Measurements from ENCODE around the gene CRYBA1.

Gene CRYBA1

DNA sequence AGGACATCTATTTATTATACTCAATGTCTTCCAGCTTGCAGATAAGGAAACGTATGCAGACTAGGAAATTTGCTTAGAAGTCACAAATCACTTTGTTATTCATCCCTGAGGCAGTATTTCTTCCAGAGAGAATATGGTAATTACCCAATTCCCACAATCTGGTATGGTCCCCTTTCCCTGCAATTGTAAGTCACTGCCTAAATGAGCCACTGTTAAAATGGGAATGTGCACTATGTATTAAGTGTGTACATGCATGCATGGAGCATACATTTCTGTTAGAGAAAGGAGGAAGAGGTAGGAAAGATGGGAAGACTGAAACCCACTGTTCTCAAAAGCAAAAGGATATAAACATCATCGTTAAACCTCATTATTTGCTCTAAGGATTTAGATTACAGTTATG, 37.3 kb downstream of the CRYBA1 start:
- no peak for DNase-seq

DNA sequence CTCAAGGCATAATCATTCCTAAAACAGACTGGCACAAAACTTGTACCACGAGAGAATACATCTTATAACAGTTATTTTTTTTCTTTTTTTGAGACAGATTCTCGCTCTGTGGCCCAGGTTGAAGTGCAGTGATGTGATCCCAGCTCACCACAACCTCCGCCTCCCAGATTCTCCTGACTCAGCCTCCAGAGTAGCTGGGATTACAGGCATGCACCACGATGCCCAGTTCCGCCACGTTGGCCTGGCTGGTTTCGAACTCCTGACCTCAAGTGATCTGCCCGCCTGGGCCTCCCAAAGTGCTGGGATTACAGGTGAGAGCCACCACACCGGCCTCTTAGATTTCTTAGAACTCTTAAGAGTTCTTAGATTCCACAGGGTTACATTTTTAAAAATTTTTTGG, 43.2 kb downstream of the CRYBA1 start:
- no peak for DNase-seq

DNA sequence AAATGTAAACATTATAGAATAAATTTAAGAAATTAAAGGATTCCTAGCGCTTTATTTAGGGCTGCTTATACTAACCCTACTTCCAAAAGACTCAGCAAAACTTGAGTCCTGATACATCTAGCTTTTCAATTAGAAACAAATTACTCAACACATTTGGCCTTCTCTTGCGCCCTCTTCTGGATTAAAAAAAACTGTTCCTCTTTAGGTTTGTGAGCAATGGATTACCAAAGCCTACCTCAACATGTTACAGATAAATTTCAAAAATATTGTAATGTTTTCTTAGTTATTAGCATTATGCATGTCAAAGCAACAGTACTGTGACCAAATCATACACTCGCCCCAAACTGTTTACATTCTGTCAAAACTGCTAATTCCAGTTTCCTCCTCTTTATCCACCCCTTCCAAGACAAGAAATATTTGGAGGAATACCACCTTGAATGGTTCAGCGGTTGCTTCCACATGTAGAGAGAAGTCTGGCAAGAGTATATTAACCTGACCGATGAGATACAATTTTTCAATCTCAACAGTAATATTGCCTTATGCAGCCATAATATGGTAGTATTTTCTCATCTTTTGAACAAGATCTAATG, 44.6 kb downstream of the CRYBA1 start:
- peak; percentile 30 to 76 (median 56) for DNase-seq

DNA sequence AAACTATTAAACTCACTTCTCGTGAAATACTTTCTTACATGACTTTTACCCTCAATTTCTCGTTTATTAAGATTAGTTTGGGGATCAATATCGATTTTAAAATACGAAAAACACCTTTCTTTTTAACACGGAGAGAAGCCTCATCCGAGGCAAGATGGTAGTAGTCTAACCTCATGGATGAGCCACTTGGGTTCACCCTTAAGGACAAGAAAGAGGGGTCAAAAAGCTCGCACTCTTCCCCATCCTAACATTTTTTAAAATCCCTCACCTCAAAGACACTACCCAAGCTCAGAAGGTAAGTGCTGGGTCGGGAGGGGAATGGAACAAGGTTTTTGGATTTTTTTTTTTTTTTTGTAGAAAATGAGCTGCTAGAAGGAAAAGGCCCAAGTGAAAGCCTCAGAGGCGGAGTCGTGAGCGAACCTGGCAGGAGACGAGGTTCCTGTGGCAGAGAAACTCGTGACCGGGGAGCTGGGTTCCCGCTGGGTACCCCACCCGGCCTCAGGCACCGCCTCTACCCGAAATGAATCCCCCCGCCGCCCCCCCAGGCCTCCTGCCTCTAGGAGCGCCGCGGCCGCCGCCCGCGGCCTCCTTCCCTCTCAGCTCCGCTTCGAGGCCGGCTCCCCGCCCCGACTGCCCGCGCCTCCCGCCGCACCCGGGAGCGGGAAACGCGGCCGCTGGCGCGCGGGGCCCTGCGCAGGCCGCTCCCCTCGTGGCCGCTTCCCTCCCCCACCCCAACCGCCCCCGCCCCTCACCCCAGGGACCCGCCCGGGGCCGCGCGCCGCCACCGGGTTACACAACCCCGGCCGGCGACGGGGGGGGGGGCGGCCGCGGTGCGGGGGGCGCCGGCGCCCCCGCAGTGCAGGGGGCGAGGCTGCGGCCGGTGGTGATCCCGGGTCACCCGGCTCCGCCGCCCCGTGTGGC, 45.7 kb downstream of the CRYBA1 start:
- DNase-seq = peak; percentile 30 to 74 (median 70)

DNA sequence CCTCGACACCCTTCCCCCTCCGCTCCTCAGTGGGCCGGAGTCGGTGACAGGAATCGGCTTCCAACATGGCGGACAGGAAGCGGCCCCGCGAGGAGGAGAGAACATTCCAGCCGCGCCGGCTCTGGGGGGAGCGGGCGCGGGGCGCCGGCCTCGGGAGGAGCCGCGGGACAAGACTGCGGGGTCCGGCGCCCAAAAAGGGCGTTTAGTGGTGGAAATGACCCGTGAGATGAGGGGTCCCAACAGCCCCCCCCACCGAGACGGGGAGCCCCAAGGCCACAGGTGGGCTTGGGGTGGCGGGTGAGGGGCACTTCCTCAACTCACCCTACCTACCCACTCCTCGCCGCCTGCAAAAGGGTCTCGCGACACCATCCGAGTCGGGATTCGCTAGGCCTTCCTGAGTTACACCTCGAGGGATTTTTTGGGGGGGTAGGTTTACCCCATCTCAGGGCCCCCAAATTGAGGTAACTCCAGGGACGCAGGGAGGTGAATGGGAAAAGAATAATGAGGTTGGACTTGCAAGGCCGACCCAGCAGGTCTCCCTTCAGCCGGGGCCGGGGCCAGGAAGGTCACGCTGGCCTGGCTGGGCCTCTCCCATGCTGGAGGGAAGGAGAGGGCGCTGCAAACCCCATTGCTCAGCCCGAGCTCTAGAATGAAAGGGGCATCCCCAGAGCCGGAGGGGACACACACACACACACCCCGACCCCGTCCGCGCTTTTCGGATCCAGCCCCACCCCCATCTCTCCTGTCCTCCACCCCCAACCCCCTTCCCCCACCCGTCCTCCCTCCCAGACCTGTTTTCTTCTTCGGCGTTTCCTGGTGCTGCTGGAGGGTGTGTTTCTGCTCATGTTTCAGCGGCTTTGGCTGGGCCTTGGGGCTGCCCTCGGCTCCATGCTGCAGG, 46.6 kb downstream of the CRYBA1 start:
- peak; percentile 49 to 87 (median 76) for DNase-seq

DNA sequence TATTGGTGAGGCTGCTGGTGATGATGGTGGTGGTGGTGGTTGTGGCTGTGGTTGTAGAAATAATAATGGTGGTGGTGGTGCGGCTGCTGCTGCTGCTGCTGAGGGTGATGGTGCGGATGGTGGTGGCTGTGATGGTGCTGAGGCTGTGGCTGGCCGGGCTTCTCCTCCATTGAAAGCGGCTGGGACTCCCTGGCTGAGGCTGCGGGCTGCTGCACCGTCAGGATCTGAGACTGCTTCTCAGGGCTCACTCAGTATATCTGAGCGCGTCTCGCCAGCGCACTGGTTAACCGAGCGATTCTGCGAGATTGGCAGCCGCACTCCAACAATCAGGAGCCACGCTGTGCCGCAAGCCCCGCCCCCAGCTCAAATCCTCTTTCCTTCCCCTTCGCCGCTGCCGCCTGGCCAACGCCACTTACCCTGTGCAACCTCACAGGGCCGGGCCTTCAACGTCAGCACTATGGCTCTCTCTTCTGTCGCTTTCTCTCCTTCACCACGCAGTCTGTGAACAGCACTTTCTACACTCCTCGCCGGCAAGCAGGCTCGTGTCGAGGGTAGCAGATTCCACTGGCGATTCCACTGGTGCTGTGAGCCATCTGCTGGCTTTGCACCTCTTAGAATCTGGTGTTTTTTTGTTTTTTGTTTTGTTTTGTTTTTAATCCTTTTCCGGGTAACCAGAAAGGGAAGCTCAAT, 47.4 kb downstream of the CRYBA1 start, which contains the start of gene NUFIP2:
Gene NUFIP2 (minus strand): TSS at position 259 of the 690 bp plus-strand sequence. CDS start 89 bp downstream, at position 170.
- peak; percentile 98 to 99 (median 98) for DNase-seq

DNA sequence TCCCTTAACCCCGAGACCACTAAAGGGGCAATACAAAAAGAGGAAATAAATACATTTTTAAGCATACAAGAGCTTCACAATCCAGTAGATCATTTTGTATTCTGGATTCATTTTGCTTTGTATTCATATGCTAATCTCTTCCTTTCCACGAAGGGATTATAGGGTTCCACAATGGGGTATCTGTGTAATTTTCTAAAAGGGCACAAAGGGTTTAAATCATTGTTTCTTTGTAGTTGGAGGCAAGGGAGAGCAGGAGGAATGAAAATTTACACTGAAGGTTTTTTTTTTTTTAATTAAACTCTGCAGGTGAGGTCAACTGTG, 47.9 kb downstream of the CRYBA1 start:
- DNase-seq = no peak

DNA sequence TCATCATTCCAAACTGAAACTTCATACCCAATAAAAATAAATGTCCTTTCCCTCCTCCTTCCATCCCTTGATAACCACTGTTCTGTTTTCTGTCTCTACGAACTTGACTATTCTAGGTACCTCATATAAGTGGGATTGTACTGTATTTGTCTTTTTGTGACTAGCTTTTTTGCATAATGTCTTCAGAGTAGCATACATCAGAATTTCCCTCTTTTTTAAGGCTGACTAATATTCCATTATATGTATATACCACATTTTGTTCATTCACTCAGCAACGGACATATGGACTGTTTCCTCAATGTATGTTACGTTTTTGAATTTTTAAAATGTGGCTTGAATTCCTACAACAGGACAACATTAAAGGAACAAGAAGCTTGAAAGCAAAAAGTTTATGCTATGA, 48.8 kb downstream of the CRYBA1 start:
- no peak for DNase-seq

DNA sequence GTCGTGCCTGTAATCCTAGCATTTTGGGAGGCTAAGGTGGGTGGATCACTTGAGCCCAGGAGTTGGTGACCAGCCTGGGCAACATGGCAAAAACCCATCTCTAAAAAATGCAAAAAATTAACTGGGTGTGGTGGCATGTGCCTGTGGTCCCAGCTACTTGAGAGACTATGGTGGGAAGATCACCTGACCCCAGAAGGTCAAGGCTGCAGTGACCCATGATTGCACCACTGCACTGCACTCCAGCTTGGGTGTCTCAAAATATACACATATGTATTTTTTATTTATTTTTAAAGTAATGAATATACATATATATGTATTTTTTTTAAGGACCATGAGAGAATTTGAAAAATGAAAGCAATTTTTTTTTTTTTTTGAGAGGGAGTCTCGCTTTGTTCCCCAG, 52.4 kb downstream of the CRYBA1 start:
- no peak for DNase-seq

DNA sequence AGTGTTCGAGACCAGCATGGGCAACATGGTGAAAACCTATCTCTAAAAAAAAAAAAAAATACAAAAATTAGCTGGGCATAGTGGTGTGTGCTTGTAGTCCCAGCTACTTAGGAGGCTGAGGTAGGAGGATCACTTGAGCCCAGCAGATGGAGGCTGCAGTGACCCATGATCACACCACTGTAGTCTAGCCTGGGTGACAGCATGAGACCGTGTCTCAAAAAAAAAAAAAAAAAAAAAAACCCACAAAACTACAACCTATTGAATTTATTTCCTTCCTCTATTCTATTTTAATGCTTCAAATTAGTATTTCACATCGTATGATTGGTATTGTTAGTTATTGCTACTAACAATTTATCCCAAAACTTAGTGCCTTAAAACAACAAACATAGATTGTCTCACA, 56.7 kb downstream of the CRYBA1 start:
- no peak for DNase-seq
